ENCODE measurements around the gene TMEM255B.
"Not testable (repeated sequence)": the region's sequence is repeated elsewhere in the genome, so short reads cannot be mapped to it uniquely, and the experiment has no call there.

TMEM255B gene

DNA sequence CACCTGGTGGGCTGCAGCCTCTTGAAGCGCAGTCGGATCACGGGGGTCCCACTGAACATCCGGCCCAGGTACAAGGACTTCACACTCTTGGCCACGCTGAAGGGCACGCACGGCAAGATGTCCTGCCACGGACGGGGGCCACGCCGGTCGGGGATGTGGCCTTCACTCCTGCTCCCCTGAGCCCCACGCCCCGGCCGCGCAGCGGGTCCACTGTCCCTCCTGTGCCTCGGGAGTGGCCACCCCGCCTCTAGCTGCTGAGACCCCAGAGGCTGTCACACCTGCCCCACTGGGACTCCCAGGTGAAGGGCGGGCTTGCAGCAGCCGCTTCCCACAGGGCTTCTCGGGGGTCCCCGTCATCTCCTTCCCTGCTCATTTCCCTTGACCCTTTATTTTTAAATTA lies 73.6 kb downstream of the TMEM255B start:
- DNase-seq: no peak
- no peaks in the 10 kb centered on the region for H3K27me3 Mint-ChIP-seq
- H3K4me1 Mint-ChIP-seq: peaks cover 11% of the 10 kb centered on the region
- CTCF ChIA-PET: no interaction called here
- peaks cover 5% of the 10 kb centered on the region for H3K36me3 Mint-ChIP-seq
- no peaks in the 10 kb centered on the region for H3K9me3 Mint-ChIP-seq
- no peak overlapping the region for H3K27ac Mint-ChIP-seq
- H3K4me3 Mint-ChIP-seq: no peak overlapping the region

DNA sequence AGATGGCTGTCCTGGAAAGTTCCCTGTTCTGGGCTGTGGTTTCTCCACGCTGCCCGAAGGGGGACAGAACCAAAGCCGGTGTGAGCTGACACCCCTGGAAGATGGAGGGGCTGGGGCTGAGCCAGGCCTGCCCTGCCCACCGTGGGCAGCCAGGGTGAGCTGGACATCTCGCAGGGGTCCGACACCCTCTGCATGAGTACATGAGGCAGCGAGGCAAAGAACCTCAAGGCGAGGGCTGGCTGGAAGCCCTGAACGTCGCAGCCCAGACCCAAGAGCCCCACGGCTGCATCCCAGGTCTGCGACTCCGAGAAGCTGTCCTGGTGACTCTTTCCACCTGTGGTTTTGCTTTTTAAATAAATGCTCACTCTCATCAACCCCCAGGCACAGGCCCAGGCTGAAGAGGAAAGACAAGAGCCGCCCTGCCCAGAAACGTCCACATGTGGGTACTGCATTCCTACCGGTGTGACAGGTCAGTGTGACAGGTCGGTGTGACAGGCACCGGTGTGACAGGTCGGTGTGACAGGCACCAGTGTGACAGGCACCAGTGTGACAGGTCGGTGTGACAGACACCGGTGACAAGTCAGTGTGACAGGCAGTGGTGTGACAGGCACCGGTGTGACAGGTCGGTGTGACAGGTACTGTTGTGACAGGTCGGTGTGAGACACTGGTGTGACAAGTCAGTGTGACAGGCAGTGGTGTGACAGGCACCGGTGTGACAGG lies 74.2 kb downstream of the TMEM255B start:
- Mint-ChIP-seq H3K27ac (no peak overlapping the region), H3K27me3 (no peaks in the 10 kb centered on the region), H3K4me1 (peaks cover 15% of the 10 kb centered on the region), H3K4me3 (no peak overlapping the region), H3K36me3 (peaks cover 3% of the 10 kb centered on the region), H3K9me3 (no peaks in the 10 kb centered on the region)
- CTCF ChIA-PET: no interaction called here
- no peak for DNase-seq

DNA sequence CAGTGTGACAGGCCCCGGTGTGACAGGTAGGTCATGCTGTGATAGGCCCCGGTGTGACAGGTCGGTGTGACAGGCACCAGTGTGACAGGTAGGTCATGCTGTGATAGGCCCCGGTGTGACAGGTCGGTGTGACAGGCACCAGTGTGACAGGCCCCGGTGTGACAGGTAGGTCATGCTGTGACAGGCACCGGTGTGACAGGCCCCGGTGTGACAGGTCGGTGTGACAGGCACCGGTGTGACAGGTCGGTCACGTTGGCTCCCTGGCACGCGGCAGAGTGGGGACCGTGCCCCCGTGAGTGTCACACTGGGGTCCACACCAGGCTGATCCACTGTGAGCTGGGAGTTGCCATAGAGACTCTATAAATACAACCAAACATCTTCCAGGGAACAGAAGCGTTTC lies 75.0 kb downstream of the TMEM255B start:
- H3K36me3 Mint-ChIP-seq, H3K27ac Mint-ChIP-seq, H3K4me3 Mint-ChIP-seq, H3K9me3 Mint-ChIP-seq, DNase-seq, H3K27me3 Mint-ChIP-seq, CTCF ChIA-PET: not testable (repeated sequence)
- H3K4me1 Mint-ChIP-seq: peaks cover 15% of the 10 kb centered on the region

DNA sequence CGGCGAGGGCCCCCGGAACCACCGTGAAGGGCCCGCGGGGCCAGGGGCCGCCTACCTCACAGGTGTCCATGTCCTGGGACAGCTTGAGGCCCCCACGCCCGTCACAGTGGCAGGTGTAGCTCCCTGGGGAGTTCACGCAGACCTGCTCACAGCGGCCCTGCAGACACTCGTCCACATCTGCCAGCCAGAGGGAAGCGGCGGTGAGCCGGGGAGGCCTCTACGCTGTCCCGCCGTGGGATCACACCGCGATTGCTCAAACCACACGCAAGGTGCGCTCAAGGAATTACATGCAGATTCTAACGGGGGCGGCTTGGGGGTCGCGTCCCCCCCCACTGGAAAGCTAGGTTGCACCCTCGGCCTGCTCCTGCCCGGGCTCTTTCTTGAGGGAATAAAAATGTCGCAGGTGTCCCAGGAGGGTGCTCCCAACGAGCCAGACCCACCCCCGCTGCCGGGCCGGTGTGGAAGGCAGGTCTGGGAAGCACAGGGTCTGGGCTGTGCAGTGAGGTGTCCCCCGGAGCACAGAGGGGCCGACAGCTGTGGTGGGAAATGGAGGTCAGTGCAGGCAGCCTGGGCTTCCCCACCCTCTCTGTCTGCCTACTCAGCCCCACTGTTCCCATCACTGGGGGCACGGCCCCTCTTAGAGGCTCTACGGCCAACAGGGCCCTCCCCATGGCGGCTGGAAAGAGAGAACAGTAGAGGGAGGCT lies 75.6 kb downstream of the TMEM255B start:
- no peak for DNase-seq
- CTCF ChIA-PET: no interaction called here
- no peak overlapping the region for H3K27ac Mint-ChIP-seq
- H3K27me3 Mint-ChIP-seq: no peaks in the 10 kb centered on the region
- peaks cover 15% of the 10 kb centered on the region for H3K4me1 Mint-ChIP-seq
- no peaks in the 10 kb centered on the region for H3K9me3 Mint-ChIP-seq
- H3K36me3 Mint-ChIP-seq: no peaks in the 10 kb centered on the region
- no peak overlapping the region for H3K4me3 Mint-ChIP-seq

DNA sequence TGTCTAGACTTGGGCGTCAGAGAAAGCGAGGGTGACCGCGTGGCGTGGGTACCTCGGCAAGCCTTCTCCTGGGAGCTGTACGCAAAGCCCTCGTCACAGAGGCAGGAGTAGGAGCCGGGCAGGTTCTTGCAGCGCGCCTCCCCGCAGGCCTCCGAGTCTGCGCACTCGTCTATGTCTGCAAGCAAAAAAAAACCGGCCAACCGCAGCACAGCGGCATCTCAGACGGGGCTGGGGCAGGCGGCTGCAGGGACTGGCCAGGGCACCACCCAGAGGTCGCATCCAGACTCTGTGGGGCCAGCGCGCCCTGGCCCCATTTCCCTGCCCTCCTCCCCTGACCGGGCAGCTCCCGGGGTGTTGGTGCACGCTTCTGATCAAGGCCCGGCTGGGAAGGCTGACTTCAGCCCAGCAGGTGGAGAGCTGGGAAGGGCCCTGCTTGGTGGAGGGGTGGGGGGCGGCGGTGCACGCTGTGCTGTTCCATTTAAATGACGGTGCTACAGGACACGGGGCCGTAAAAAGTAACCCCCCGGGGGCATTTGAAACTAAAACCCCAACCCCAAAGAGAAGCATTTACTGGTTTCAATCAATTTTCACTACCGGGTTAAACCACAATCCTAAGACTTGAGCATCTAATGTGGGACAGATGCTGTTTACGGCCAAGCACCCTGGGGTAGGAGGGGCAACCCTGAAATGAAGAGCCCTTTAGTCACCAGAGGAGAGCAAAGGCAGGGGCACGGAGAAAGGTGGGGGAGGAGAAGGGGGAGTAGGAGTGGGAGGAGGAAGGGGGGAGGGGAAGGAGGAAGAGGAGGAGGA lies 76.6 kb downstream of the TMEM255B start:
- Mint-ChIP-seq H3K27ac (no peak overlapping the region), H3K4me1 (peaks cover 15% of the 10 kb centered on the region), H3K9me3 (no peaks in the 10 kb centered on the region), H3K27me3 (no peaks in the 10 kb centered on the region), H3K4me3 (no peak overlapping the region), H3K36me3 (no peaks in the 10 kb centered on the region)
- DNase-seq: no peak
- CTCF ChIA-PET: no interaction called here

DNA sequence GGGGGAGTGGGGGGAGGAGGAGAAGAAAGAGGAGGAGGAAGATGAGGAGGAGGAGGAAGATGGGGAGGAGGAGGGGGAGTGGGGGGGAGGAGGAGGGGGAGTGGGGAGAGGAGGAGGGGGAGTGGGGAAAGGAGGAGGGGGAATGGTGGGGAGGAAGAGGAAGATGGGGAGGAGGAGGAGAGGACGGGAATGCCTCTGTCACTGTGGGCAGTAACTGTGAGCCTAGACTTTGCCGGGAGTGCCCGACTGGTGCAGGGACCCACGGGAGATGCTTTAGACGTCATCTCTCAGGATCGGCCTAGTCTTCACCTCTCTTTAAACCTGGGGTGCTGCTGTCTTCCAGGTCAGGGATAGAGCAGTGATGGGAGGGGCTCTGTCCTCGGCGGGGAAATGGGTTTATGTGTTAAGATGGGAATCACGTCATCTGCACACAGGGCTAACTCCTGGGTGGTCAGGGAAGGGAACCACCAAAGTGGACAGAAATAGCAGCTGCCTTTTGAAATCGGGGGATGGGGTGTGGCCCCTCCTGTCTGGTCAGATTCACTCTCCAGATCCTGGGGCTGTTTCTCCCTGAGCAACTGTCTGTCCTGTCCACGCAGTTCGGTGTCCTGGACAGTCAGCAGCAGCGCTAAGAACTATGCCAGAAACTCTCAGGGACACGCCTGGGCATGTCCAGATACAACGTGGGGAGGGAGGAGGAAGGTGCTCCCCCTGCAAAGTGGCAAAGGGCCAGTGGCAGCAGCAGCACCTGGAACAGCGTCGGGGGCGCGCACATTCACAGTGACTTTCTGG lies 77.9 kb downstream of the TMEM255B start:
- DNase-seq: no peak
- peaks cover 19% of the 10 kb centered on the region for H3K4me1 Mint-ChIP-seq
- H3K9me3 Mint-ChIP-seq: peaks cover 4% of the 10 kb centered on the region
- H3K27ac Mint-ChIP-seq: peak overlapping the region; percentile 71
- H3K4me3 Mint-ChIP-seq: no peak overlapping the region
- CTCF ChIA-PET: no interaction called here
- peaks cover under 1% of the 10 kb centered on the region for H3K36me3 Mint-ChIP-seq
- H3K27me3 Mint-ChIP-seq: no peaks in the 10 kb centered on the region

DNA sequence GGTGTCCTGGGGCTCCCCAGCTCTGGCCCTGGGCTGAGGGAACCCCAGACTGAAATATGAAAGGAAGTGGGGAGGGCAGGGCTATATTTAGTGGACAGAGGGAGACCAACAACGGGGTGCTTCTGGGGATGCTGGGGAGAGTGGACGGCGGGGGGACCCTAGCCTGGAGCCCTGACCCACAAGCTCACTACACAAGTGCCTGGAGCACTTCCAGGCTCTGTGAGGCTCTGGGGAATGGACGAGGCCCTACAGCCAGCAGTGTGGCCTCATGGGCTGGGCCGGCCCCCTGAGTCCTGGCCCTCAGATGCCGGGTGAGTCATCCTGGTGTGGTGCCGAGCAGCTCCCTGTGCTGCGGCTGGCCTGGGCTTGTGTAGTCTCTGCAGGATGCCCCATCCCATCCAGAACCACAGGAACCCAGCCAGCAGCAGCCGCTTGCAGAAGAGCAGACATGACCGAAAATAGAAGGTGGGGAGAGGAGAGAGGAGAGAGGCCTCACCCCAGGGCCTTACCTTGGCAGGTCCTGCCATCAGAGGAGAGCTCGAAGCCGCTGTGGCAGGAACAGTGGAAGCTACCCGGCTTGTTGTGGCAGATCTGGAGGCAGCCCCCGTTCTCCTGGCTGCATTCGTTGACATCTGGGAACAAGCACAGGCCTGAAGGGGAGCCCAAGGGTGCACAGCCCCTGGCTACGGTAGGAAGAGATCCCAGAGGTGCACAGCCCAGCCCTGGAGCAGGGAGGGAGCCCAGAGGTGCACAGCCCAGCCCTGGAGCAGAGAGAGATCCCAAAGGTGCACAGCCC lies 78.7 kb downstream of the TMEM255B start:
- Mint-ChIP-seq H3K36me3 (peaks cover 4% of the 10 kb centered on the region), H3K27me3 (no peaks in the 10 kb centered on the region), H3K27ac (peak overlapping the region; percentile 71), H3K4me1 (peaks cover 21% of the 10 kb centered on the region), H3K4me3 (no peak overlapping the region), H3K9me3 (peaks cover 6% of the 10 kb centered on the region)
- no peak for DNase-seq
- CTCF ChIA-PET: no interaction called here

DNA sequence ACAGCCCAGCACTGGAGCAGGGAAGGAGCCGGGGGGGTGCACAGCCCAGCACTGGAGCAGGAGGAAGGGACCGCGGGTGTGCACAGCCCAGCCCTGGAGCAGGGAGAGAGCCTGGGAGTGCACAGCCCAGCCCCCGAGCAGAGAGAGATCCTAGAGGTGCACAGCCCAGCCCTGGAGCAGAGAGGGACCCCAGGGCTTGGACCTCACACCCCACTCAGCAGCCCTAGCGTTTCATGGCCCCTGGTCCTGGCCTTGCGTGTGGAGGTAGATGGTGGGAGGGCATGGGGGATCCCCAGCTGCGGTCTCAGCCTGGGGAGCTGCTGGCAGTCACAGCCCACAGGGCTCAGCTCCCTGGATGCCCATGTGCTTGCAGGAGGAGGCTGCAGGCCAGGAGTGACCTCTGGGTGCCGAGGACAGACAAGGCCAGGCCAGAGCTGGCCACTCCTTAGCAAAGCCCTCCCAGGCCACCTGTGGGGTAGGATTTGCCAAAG lies 79.7 kb downstream of the TMEM255B start:
- H3K9me3 Mint-ChIP-seq: peaks cover 6% of the 10 kb centered on the region
- DNase-seq: no peak
- H3K4me3 Mint-ChIP-seq: no peak overlapping the region
- CTCF ChIA-PET: no interaction called here
- peaks cover 23% of the 10 kb centered on the region for H3K4me1 Mint-ChIP-seq
- peaks cover 6% of the 10 kb centered on the region for H3K36me3 Mint-ChIP-seq
- no peak overlapping the region for H3K27ac Mint-ChIP-seq
- peaks cover 3% of the 10 kb centered on the region for H3K27me3 Mint-ChIP-seq

DNA sequence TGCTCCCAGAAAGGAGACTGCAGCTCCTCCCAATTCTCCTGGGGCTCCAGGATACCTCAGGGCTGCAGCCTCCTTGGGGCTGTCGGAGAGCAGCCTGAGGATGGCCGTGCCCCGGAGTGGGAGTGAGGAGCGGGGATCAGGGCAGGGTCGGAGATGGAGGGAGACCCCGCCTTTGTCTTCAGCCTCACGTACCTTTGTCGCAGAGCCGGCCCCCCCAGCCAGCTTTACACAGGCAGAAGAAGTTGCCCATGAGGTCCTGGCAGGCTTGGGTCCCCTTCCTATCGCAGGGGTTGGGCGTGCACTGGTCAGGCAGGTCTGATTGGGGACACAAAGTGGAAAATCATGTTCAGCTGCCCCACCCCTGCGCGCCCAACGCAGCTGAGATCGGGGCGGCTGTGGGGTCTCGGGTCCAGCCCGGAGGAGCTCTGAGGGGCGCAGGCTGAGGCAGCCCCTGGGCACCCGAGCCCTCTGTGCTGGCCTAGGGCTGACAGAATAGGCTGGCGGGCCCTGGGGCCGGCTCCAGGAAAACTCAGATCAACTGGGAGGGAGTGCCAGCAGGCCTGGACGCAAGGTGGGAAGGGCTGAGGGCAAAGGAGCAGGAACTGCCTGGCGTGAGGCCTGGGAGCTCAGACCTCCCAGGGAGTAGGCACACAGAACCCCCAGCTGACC lies 80.6 kb downstream of the TMEM255B start:
- H3K27me3 Mint-ChIP-seq: peaks cover 8% of the 10 kb centered on the region
- peaks cover 10% of the 10 kb centered on the region for H3K36me3 Mint-ChIP-seq
- DNase-seq: no peak
- no peak overlapping the region for H3K27ac Mint-ChIP-seq
- peaks cover 6% of the 10 kb centered on the region for H3K9me3 Mint-ChIP-seq
- H3K4me3 Mint-ChIP-seq: no peak overlapping the region
- peaks cover 29% of the 10 kb centered on the region for H3K4me1 Mint-ChIP-seq
- CTCF ChIA-PET: no interaction called here

DNA sequence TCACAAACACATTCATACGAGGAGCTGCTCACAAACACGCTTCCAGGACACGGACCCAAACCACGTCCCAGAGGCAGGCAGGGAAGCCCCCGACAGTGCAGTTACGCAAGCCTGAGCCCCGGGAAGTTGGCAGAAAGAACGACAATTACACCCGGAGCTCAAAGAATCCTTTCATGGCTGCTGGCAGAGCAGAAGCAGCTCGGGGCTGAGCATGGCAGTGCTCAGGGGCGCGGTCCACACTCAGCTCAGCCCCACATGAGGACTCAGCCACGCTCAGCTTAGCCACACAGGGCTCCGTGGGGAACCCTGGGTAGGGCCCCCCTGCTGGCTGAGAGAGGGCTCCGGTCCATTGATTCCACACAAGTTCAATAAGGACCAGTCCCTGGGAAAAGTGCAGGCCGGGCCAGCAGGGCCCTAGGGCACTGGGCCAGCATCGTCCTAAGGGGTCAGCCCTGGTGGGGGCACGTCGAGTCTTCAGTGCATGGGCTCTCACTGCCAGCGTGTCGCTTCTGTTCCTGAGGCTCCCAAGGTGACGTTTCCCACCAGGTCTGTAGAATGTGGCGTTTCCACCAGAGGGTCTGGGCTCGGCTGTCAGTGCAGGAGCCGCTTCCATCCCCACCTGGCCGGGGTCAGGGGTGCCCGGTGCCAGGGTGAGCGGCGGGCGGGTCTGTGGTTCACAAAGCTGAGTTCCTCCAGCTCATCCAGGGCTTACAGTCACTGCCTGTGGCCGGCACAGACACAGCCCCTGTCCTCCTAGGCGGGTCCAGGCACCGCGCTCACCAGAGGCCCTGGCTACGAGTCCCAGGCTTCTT lies 81.7 kb downstream of the TMEM255B start:
- DNase-seq: no peak
- H3K9me3 Mint-ChIP-seq: peaks cover 6% of the 10 kb centered on the region
- peaks cover 10% of the 10 kb centered on the region for H3K36me3 Mint-ChIP-seq
- H3K4me3 Mint-ChIP-seq: no peak overlapping the region
- no peak overlapping the region for H3K27ac Mint-ChIP-seq
- CTCF ChIA-PET: no interaction called here
- H3K4me1 Mint-ChIP-seq: peaks cover 40% of the 10 kb centered on the region
- peaks cover 8% of the 10 kb centered on the region for H3K27me3 Mint-ChIP-seq

DNA sequence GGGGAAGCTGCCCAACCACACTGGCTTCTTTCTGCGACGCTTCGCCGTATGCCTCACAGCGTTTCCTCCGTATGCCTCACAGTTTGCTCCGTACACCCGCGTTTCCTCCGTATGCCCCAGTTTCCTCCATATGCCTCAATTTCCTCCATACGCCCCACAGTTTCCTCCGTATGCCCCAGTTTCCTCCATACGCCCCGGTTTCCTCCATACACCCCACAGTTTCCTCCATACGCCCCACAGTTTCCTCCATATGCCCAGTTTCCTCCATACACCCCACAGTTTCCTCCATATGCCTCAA lies 82.3 kb downstream of the TMEM255B start:
- Mint-ChIP-seq H3K36me3 (peaks cover 12% of the 10 kb centered on the region), H3K9me3 (peaks cover 6% of the 10 kb centered on the region), H3K27me3 (peaks cover 8% of the 10 kb centered on the region), H3K4me3 (no peak overlapping the region), H3K27ac (no peak overlapping the region), H3K4me1 (peaks cover 43% of the 10 kb centered on the region)
- CTCF ChIA-PET: no interaction called here
- no peak for DNase-seq

DNA sequence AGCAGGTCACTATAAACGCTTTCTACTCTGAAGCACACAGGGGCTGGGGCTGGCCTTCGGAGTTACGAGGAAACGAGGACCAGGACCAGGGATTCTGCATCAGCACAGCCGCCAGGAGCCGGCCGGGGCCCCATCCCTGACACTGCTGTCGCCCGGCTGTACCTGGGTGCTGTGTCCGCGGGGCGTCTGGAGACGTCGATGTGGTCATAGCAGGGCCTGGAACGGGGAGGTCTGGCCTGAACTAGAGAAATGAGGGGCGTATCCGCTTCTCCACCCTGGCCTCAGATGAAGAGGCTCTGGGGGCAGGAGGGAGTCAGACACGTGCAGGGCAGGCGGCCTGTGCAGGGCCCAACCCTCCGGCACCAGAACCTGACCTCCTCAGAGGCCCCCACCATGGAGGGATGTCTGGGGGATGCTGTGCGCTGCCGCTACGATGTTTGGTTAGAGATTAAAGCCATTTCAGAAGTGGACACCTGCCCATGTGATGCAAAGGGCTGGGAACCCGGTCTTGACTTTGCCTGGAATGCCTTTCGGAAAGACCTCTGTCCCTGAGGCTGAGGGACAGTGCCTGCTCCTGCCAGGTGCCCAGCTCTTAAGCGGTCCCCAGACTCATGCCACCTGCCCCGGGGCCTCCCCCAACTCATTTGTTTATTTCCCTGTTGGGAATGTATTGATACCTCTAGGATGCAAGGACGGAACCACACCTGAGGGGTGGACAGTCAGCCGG lies 83.5 kb downstream of the TMEM255B start:
- no peak overlapping the region for H3K27ac Mint-ChIP-seq
- peaks cover 6% of the 10 kb centered on the region for H3K9me3 Mint-ChIP-seq
- CTCF ChIA-PET: no interaction called here
- no peak overlapping the region for H3K4me3 Mint-ChIP-seq
- peaks cover 19% of the 10 kb centered on the region for H3K27me3 Mint-ChIP-seq
- DNase-seq: no peak
- H3K36me3 Mint-ChIP-seq: peaks cover 14% of the 10 kb centered on the region
- H3K4me1 Mint-ChIP-seq: peaks cover 42% of the 10 kb centered on the region

Measured in activated naive CD4-positive, alpha-beta T cell treated with anti-CD3 and anti-CD28 coated beads, Interleukin-2, amount 10 ng/mL, durations not matched to agents 7 days and 5 days (primary cell).